HG03066 (cell line): ENCODE data around the gene MAEL.
A peak's percentile ranks its signal among the peaks of the same experiment; 100 is the strongest.

Experiments
- ATAC-seq: cut with Tn5 transposase; IDR thresholded peaks from one replicate; pipeline ENCODE4 v1.9.1; 2021; ENCODE audit warnings: low read depth; ENCODE audit not compliant: unreplicated experiment

The MAEL gene

DNA sequence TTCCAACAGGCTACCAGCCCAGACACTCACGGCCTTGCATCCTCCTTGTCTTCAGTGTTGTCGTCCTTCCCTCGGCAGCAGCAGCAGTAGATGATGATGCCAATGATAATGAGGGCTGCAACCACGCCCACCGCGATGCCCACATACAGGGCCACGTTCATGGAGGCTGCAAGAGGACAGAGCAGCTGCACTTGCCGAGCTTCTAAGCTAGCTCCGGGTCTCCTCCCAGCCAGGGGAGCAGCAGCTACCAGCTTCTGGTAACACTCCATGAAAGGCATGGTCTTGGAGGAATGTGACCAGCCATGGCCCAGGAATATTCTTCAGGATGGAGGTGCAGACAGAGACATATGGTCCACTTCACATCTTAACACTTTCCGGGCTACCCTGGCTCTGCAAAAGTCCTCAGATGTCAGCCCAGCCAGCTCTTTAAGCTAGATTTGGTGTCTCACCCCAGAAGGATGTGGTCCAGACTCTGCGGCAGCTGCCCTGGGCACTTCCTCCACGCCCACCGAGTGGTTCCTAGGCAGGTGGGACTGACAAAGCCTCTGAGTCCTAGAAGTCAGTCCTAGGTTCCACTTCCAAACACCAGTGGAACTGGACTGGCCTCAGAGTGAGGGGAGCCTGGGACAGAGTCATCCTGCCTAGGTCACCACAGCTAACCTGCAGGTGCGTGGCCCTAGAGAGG is 66.0 kb downstream of the MAEL start:
- ATAC-seq = no peak

- no peak for ATAC-seq
These were observed 67.6 kb downstream of the MAEL start for GRCh38 chr1:167056529-167057231.

- no peak for ATAC-seq
These were observed 68.2 kb downstream of the MAEL start for GRCh38 chr1:167057241-167057688.

GRCh38 chr1:167059045-167059808 is 70.1 kb downstream of the MAEL start:
- ATAC-seq = no peak

DNA sequence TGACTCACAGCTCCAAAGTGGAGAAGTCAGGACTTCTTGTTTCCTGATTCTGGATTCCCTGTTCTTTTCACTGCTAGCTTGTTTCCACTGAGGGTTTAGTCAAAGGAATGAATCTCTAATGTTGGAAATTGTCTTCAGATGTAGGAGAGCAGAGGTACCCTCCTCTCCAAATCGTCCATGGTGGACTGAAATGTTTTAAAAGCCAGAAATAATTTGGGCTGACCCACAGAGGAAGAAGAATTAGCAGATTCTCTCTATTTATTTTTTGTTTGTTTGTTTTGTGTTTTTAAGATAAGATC is 70.7 kb downstream of the MAEL start:
- no peak for ATAC-seq

DNA sequence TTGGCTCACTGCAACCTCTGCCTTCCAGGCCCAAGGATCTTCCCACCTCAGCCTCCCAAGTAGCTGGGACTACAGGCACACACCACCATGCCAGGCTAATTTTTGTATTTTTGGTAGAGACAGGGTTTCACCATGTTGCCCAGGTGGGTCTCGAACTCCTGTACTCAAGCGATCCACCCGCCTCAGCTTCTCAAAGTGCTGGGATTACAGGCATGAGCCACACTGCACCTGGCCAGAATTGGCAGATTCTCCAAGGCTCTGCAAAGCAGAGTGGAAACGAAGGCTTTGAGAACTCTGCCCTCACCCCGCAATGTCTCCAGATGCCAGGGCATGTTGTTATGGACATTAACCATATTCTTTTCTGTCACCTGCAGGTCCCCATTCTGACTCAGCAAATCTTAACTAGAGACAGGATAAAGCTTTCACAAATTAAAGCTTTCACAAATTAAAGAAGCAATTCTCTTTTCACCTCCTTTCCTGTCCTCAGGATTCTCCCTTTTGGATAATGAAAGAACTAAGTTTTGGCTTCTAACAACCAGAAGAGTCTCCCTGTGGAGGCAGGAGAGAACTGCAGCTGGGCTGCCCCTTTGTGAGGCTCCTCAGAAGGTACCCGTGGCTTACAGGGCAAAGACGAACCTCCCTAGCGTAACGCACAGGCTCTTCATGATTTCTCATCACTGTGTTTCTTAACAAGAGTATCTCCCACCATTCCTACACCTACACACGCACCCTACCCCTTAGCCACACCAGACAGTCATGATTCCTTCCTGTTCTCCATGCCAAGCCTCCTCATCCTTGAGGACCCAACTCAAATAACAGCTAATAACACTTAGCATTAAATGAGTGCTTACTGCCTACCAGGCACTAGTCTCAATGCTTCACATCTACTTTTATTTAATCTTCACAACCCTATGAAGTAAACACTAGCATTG is 71.3 kb downstream of the MAEL start:
- no peak for ATAC-seq

DNA sequence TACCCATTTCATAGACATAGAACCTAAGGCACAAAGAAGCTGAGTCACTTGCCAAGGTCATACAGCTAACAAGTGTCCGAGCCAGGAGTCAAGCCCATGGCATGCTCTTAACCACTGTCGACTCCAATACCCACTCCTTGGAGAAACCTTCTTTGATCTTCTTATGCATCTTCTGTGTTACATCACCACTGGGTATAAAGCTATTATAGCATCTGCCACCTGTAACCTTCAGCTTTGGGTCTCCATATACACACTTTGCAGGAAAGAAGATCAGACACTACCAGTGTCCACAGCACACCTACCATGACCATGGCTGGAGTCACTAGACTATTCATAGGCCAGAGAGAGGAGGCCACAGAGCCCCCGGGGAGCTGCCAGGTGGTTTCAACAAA is 72.0 kb downstream of the MAEL start:
- ATAC-seq = no peak

DNA sequence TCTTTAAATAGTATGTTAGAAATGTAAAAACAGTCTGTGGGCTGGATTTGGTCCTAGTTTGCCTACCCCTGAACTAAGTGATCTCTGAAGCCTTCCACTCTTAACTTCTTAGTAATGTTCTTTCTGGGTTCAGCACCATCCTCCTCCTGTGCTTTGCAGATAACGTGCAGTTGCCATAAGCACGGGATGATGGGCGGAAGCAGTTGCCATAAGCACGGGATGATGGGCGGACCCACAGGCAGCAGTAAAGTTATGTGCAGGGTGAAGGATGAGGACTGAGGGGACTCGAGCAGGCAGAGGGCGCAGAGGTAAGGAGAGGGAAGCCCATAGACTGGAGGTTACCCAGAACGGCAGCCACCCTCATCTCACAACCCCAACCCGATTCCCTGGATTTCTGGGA is 75.5 kb downstream of the MAEL start:
- no peak for ATAC-seq

- ATAC-seq = no peak
These were observed 76.4 kb downstream of the MAEL start for GRCh38 chr1:167065471-167065870.

GRCh38 chr1:167066333-167067122 is 77.4 kb downstream of the MAEL start:
- peak; percentile 82 for ATAC-seq

GRCh38 chr1:167067904-167068303 is 78.8 kb downstream of the MAEL start:
- ATAC-seq = no peak

- no peak for ATAC-seq
These were observed 79.7 kb downstream of the MAEL start for GRCh38 chr1:167068761-167069160.

GRCh38 chr1:167071286-167071685 is 82.2 kb downstream of the MAEL start:
- no peak for ATAC-seq
